HT1080 (cell line): ENCODE data around the gene NEURL1. TPM values are rescaled to one million over a fixed set of nuclear protein-coding genes. Genes with fewer than 3 reads are reported as not detected.

Source experiments
- DNase-seq: peaks from one replicate; pipeline ENCODE4 v3.0.0-alpha.2; 2015; ENCODE audit warnings: low read depth
- total RNA-seq: library from RNA; depleted of rRNA; stranded (reverse); fragments of >200 nt; shearing (Covaris generic); gene quantifications from 2 replicates; pipeline ENCODE4 v1.2.3, GENCODE V29; 2014

NEURL1 gene
- total RNA-seq, 1 experiment from 2014 or later, result not detected

GRCh38 chr10:103545366-103545765 is 51.9 kb downstream of the NEURL1 start:
- DNase-seq, result no peak

- no peak for DNase-seq
These were observed 52.3 kb downstream of the NEURL1 start for GRCh38 chr10:103545771-103546281.

GRCh38 chr10:103546401-103546800 is 52.9 kb downstream of the NEURL1 start:
- no peak for DNase-seq

GRCh38 chr10:103547391-103547946 is 54.0 kb downstream of the NEURL1 start:
- no peak for DNase-seq

- DNase-seq, result no peak
These were observed 54.5 kb downstream of the NEURL1 start for GRCh38 chr10:103548006-103548405.

- DNase-seq, result no peak
These were observed 55.3 kb downstream of the NEURL1 start for GRCh38 chr10:103548581-103549348.

- no peak for DNase-seq
These were observed 55.8 kb downstream of the NEURL1 start for GRCh38 chr10:103549349-103549685.

- DNase-seq, result no peak
These were observed 56.7 kb downstream of the NEURL1 start for GRCh38 chr10:103550229-103550628.

- no peak for DNase-seq
These were observed 58.4 kb downstream of the NEURL1 start for GRCh38 chr10:103551619-103552602.

- DNase-seq, result no peak
These were observed 59.6 kb downstream of the NEURL1 start for GRCh38 chr10:103552856-103553742.

GRCh38 chr10:103553743-103554487 is 60.4 kb downstream of the NEURL1 start:
- DNase-seq, result no peak

GRCh38 chr10:103554488-103555324 is 61.2 kb downstream of the NEURL1 start:
- DNase-seq, result no peak

GRCh38 chr10:103555325-103555649 is 61.8 kb downstream of the NEURL1 start:
- no peak for DNase-seq

- DNase-seq, result no peak
These were observed 62.2 kb downstream of the NEURL1 start for GRCh38 chr10:103555712-103556111.

GRCh38 chr10:103556383-103557007 is 63.0 kb downstream of the NEURL1 start:
- no peak for DNase-seq

- DNase-seq, result no peak
These were observed 64.0 kb downstream of the NEURL1 start for GRCh38 chr10:103557455-103557854.

GRCh38 chr10:103558911-103559310 is 65.4 kb downstream of the NEURL1 start:
- DNase-seq, result no peak

GRCh38 chr10:103559776-103560175 is 66.3 kb downstream of the NEURL1 start:
- DNase-seq, result no peak

- no peak for DNase-seq
These were observed 67.4 kb downstream of the NEURL1 start for GRCh38 chr10:103560886-103561285.
